HAP-1 (cell line): ENCODE measurements around the gene GRIA2.

Source experiments
- DNase-seq, 2 experiments: peaks; one replicate each; pipeline ENCODE4 v3.0.0-alpha.2; 2016 to 2020; ENCODE audit warnings: low spot score in 2 of 2
- H3K27me3 ChIP-seq: fragments of 250-450 bp; sonication (Bioruptor Pico); 2 replicates; pipeline ENCODE4 v1.5.1; 2020; ENCODE audit warnings: low read depth, mild to moderate bottlenecking, moderate library complexity
- H3K36me3 ChIP-seq: fragments of 250-450 bp; sonication (Bioruptor Pico); replicated peaks from 2 replicates; pipeline ENCODE4 v1.5.1; 2020; ENCODE audit warnings: mild to moderate bottlenecking
- H3K4me1 ChIP-seq: fragments of 250-450 bp; sonication (Bioruptor Pico); 2 replicates; pipeline ENCODE4 v1.5.1; 2020; ENCODE audit warnings: mild to moderate bottlenecking
- H3K4me3 ChIP-seq: fragments of 250-450 bp; sonication (Bioruptor Pico); 2 replicates; pipeline ENCODE4 v1.5.1; 2020; ENCODE audit warnings: mild to moderate bottlenecking, moderate library complexity
- H3K9me3 ChIP-seq: fragments of 250-450 bp; sonication (Bioruptor Pico); 2 replicates; pipeline ENCODE4 v1.5.1; 2020; ENCODE audit warnings: mild to moderate bottlenecking, moderate library complexity
- in situ Hi-C: fragments of 300-500 bp; cut with MboI; formaldehyde crosslinking; loops from 3 replicates; pipeline ENCODE4 v1.14.3; 2020; ENCODE audit warnings: low sequenced_read_pairs, inconsistent platforms, mixed read lengths

GRIA2 gene

GRCh38 chr4:157282019-157282418 lies 61.5 kb downstream of the GRIA2 start:
- Histone ChIP-seq H3K4me1 (no peaks in the 10 kb centered on the region), H3K27me3 (no peaks in the 10 kb centered on the region), H3K9me3 (no peaks in the 10 kb centered on the region), H3K36me3 (no peaks in the 10 kb centered on the region), H3K4me3 (no peak overlapping the region)
- DNase-seq = no peak
- in situ Hi-C loops = no loop called here

- in situ Hi-C loops = no loop called here
- H3K27me3 ChIP-seq = no peaks in the 10 kb centered on the region
- no peak overlapping the region for H3K4me3 ChIP-seq
- no peaks in the 10 kb centered on the region for H3K9me3 ChIP-seq
- no peak for DNase-seq
- H3K4me1 ChIP-seq = no peaks in the 10 kb centered on the region
- no peaks in the 10 kb centered on the region for H3K36me3 ChIP-seq
Observed at GRCh38 chr4:157287445-157287844, 66.9 kb downstream of the GRIA2 start.

- in situ Hi-C loops = no loop called here
- Histone ChIP-seq H3K9me3 (no peaks in the 10 kb centered on the region), H3K36me3 (no peaks in the 10 kb centered on the region), H3K27me3 (no peaks in the 10 kb centered on the region), H3K4me3 (no peak overlapping the region), H3K4me1 (peaks cover 7% of the 10 kb centered on the region)
- no peak for DNase-seq
Observed at GRCh38 chr4:157290622-157291021, 70.1 kb downstream of the GRIA2 start.

GRCh38 chr4:157291071-157291470 lies 70.5 kb downstream of the GRIA2 start:
- H3K9me3 ChIP-seq = no peaks in the 10 kb centered on the region
- H3K27me3 ChIP-seq = no peaks in the 10 kb centered on the region
- no peak overlapping the region for H3K4me3 ChIP-seq
- no peaks in the 10 kb centered on the region for H3K36me3 ChIP-seq
- in situ Hi-C loops = no loop called here
- peaks cover 7% of the 10 kb centered on the region for H3K4me1 ChIP-seq
- DNase-seq = no peak

- DNase-seq = peak; percentile 39 to 85
- H3K36me3 ChIP-seq = no peaks in the 10 kb centered on the region
- no peaks in the 10 kb centered on the region for H3K27me3 ChIP-seq
- H3K4me1 ChIP-seq = peaks cover 7% of the 10 kb centered on the region
- no peaks in the 10 kb centered on the region for H3K9me3 ChIP-seq
- no peak overlapping the region for H3K4me3 ChIP-seq
- in situ Hi-C loops = no loop called here
Observed at GRCh38 chr4:157293673-157294072, 73.1 kb downstream of the GRIA2 start.

- no peak for DNase-seq
- H3K27me3 ChIP-seq = no peaks in the 10 kb centered on the region
- no peaks in the 10 kb centered on the region for H3K36me3 ChIP-seq
- no peak overlapping the region for H3K4me3 ChIP-seq
- no peaks in the 10 kb centered on the region for H3K9me3 ChIP-seq
- H3K4me1 ChIP-seq = peaks cover 7% of the 10 kb centered on the region
- in situ Hi-C loops = no loop called here
Observed at GRCh38 chr4:157294575-157294974, 74.0 kb downstream of the GRIA2 start.

- in situ Hi-C loops = no loop called here
- no peaks in the 10 kb centered on the region for H3K9me3 ChIP-seq
- no peaks in the 10 kb centered on the region for H3K4me1 ChIP-seq
- no peaks in the 10 kb centered on the region for H3K36me3 ChIP-seq
- no peak for DNase-seq
- no peaks in the 10 kb centered on the region for H3K27me3 ChIP-seq
- H3K4me3 ChIP-seq = no peak overlapping the region
Observed at GRCh38 chr4:157300701-157301100, 80.2 kb downstream of the GRIA2 start.

- in situ Hi-C loops = no loop called here
- Histone ChIP-seq H3K9me3 (no peaks in the 10 kb centered on the region), H3K4me3 (no peak overlapping the region), H3K4me1 (no peaks in the 10 kb centered on the region), H3K36me3 (no peaks in the 10 kb centered on the region), H3K27me3 (no peaks in the 10 kb centered on the region)
- no peak for DNase-seq
Observed at GRCh38 chr4:157303471-157303960, 83.0 kb downstream of the GRIA2 start.

GRCh38 chr4:157304769-157305168 lies 84.2 kb downstream of the GRIA2 start:
- Histone ChIP-seq H3K27me3 (no peaks in the 10 kb centered on the region), H3K4me3 (no peak overlapping the region), H3K36me3 (no peaks in the 10 kb centered on the region), H3K4me1 (no peaks in the 10 kb centered on the region), H3K9me3 (no peaks in the 10 kb centered on the region)
- no peak for DNase-seq
- in situ Hi-C loops = no loop called here

- H3K9me3 ChIP-seq = no peaks in the 10 kb centered on the region
- H3K4me1 ChIP-seq = no peaks in the 10 kb centered on the region
- in situ Hi-C loops = no loop called here
- H3K4me3 ChIP-seq = no peak overlapping the region
- H3K36me3 ChIP-seq = no peaks in the 10 kb centered on the region
- H3K27me3 ChIP-seq = no peaks in the 10 kb centered on the region
- no peak for DNase-seq
Observed at GRCh38 chr4:157312702-157313101, 92.2 kb downstream of the GRIA2 start.

GRCh38 chr4:157314906-157315305 lies 94.4 kb downstream of the GRIA2 start:
- Histone ChIP-seq H3K4me3 (no peak overlapping the region), H3K36me3 (no peaks in the 10 kb centered on the region), H3K4me1 (no peaks in the 10 kb centered on the region), H3K27me3 (no peaks in the 10 kb centered on the region), H3K9me3 (no peaks in the 10 kb centered on the region)
- DNase-seq = no peak
- in situ Hi-C loops = no loop called here

GRCh38 chr4:157315968-157316367 lies 95.4 kb downstream of the GRIA2 start:
- DNase-seq = no peak
- H3K4me1 ChIP-seq = no peaks in the 10 kb centered on the region
- no peaks in the 10 kb centered on the region for H3K36me3 ChIP-seq
- H3K9me3 ChIP-seq = no peaks in the 10 kb centered on the region
- in situ Hi-C loops = no loop called here
- H3K4me3 ChIP-seq = no peak overlapping the region
- no peaks in the 10 kb centered on the region for H3K27me3 ChIP-seq

- H3K36me3 ChIP-seq = no peaks in the 10 kb centered on the region
- DNase-seq = no peak
- in situ Hi-C loops = no loop called here
- H3K4me1 ChIP-seq = peaks cover 8% of the 10 kb centered on the region
- H3K27me3 ChIP-seq = no peaks in the 10 kb centered on the region
- no peaks in the 10 kb centered on the region for H3K9me3 ChIP-seq
- H3K4me3 ChIP-seq = no peak overlapping the region
Observed at GRCh38 chr4:157320092-157320491, 99.6 kb downstream of the GRIA2 start.

- Histone ChIP-seq H3K9me3 (no peaks in the 10 kb centered on the region), H3K4me1 (no peaks in the 10 kb centered on the region), H3K27me3 (no peaks in the 10 kb centered on the region), H3K4me3 (no peak overlapping the region), H3K36me3 (no peaks in the 10 kb centered on the region)
- DNase-seq = no peak
- in situ Hi-C loops = no loop called here
Observed at GRCh38 chr4:157327666-157328065, 107.1 kb downstream of the GRIA2 start.

GRCh38 chr4:157357887-157358286 lies 137.4 kb downstream of the GRIA2 start:
- no peak overlapping the region for H3K4me3 ChIP-seq
- peaks cover 3% of the 10 kb centered on the region for H3K27me3 ChIP-seq
- no peak for DNase-seq
- peaks cover 13% of the 10 kb centered on the region for H3K4me1 ChIP-seq
- no peaks in the 10 kb centered on the region for H3K36me3 ChIP-seq
- no peaks in the 10 kb centered on the region for H3K9me3 ChIP-seq
- in situ Hi-C loops = no loop called here
